Heart right ventricle (tissue), 16 donors: Measurements from ENCODE around the gene OGT. TPM values are rescaled to one million over a fixed set of nuclear protein-coding genes. Genes with fewer than 3 reads are reported as not detected.
"Not testable (repeated sequence)": the region's sequence is repeated elsewhere in the genome, so short reads cannot be mapped to it uniquely, and the experiment has no call there.

Experiments
- ATAC-seq, 8 donors: fragments of 200-7000 bp; cut with Tn5 transposase; one replicate each; pipeline ENCODE4 v1.9.1; 2020; ENCODE audit warnings: mild to moderate bottlenecking in 8 of 8, moderate library complexity in 8 of 8, moderate number of reproducible peaks in 1 of 8
- DNase-seq, 2 donors: peaks; one replicate each; pipeline ENCODE4 v3.0.0-alpha.2; 2020
- H3K27ac ChIP-seq, 10 donors: fragments of 200-600 bp; sonication (generic) in 2 of 10; one replicate each; pipeline versions ENCODE4 v1.5.0 to v1.8.0; 2020 to 2022; ENCODE audit warnings: mild to moderate bottlenecking in 3 of 10
- H3K27me3 ChIP-seq, 7 donors: fragments of 200-600 bp; one replicate each; pipeline ENCODE4 v1.8.0; 2021 to 2022; ENCODE audit warnings: mild to moderate bottlenecking in 2 of 7
- H3K36me3 ChIP-seq, 9 donors: fragments of 200-600 bp; sonication (generic) in 1 of 9; one replicate each; pipeline versions ENCODE4 v1.5.0 to v1.8.0; 2020 to 2022; ENCODE audit warnings: mild to moderate bottlenecking in 2 of 9
- H3K4me1 ChIP-seq, 9 donors: fragments of 200-600 bp; sonication (generic) in 1 of 9; one replicate each; pipeline versions ENCODE4 v1.5.0 to v1.8.0; 2020 to 2022; ENCODE audit warnings: mild to moderate bottlenecking in 4 of 9
- H3K4me3 ChIP-seq, 10 donors: fragments of 200-600 bp; sonication (generic) in 2 of 10; one replicate each; pipeline versions ENCODE4 v1.5.0 to v1.8.0; 2020 to 2022; ENCODE audit warnings: mild to moderate bottlenecking in 7 of 10, moderate library complexity in 2 of 10
- H3K9me3 ChIP-seq, 11 donors: fragments of 200-600 bp in 10 of 11; sonication (generic) in 2 of 11; one replicate each; pipeline versions ENCODE4 v1.5.0 to v1.8.0; 2013 to 2022; ENCODE audit warnings: mild to moderate bottlenecking in 2 of 11, control low read depth in 1 of 11, moderate library complexity in 1 of 11
- WGBS, 2 donors: extraction: QIAGEN DNeasy Blood & Tissue Kit; methylation state at CpG; one replicate each; pipeline ENCODE4 v1.1.7; 2013; ENCODE audit warnings: inconsistent platforms in 1 of 2; 5-methylcytosine and 5-hydroxymethylcytosine counted together
- intact Hi-C, 10 donors: fragments of 100-400 bp; cut with DNase I; formaldehyde crosslinking; loops; one replicate each; pipeline versions ENCODE4 v1.11.1 to v1.14.2; 2022
- polyA plus RNA-seq, 2 donors: library from polyadenylated mRNA; stranded (reverse); fragments of 200-250 nt; gene quantifications; one replicate each; pipeline ENCODE4 v1.2.3, GENCODE V29; 2013
- total RNA-seq, 10 donors: library from RNA; stranded (reverse); fragmentation: NEBNext Ultra II Directional in 3 of 10; extraction: Animal tissue kit (Norgen Biotek cat#: 25700) in 3 of 10; gene quantifications; one replicate each; pipeline versions ENCODE4 v1.2.1 to v1.2.4, GENCODE V29; 2021 to 2023
- TF ChIP-seq, protein P1 (sequence below), 9 donors: fragments of 200-600 bp; sonication (generic) in 2 of 9; IDR thresholded peaks; one replicate each; pipeline versions ENCODE4 v1.5.0 to v1.8.0; 2021 to 2022; ENCODE audit warnings: antibody characterized with exemption in 9 of 9, mild to moderate bottlenecking in 5 of 9, moderate library complexity in 1 of 9
- donor health status: Arrhythmogenic right ventricular cardiomyopathy.
- donor health status: ischemic (EF 13 %, LVEDD 7.1; RV severe dilation, severe dysfunction).
- donor health status: healthy with polysubstance abuse.
- donor health status: DM: no; HTN: yes; CAD: no.
- donor health status: DM: no; HTN: no; CAD: no.
- donor health status: ischemic (EF 25% LVEDD 6.9; RV normal size, moderate dysfunction).
- donor health status: ischemic (EF 25% LVEDD 5.7; RV mildly dilated, moderate dysfunction).
- donor health status: healthy.
- donor health status: DM: yes; HTN: yes; CAD: no.
- donor health status: Ischemic cardiomyopathy.
- donor health status: ischemic (EF 35%, LVEDD 5.7; RV mildly dilated, moderate dysfunction).
- donor health status: nonischemic (EF 11% LVEDD 7.7; RV severe dilation, severe dysfunction).
- donor health status: DM: yes; HTN: yes; CAD: no.
- donor health status: PGD.
- donor health status: ischemic (EF 29% LVEDD 5.4; RV normal size, mild dysfunction).
- donor health status: nonischemic (EF 23%, LVEDD 6.1; RV moderate dilation, normal function).

The OGT gene
- total and polyA plus RNA-seq, 12 donors: 16.1 to 92.1 (median 77.8) TPM

- DNase-seq (no peak), ATAC-seq (peak in 2 of 8 donors; percentile 51 to 72)
- Histone ChIP-seq H3K36me3 (peaks cover 0 to 10% (median 0%) of the 10 kb centered on the region in 9 donors), H3K27ac (no peak overlapping the region), H3K4me3 (no peak overlapping the region), H3K4me1 (peaks cover 0 to 2% (median 0%) of the 10 kb centered on the region in 9 donors), H3K9me3 (no peaks in the 10 kb centered on the region), H3K27me3 (no peaks in the 10 kb centered on the region)
- WGBS, 2 donors: 69 to 71% methylated on average over 2 of the region's 2 CpGs
- TF ChIP-seq, protein P1, sequence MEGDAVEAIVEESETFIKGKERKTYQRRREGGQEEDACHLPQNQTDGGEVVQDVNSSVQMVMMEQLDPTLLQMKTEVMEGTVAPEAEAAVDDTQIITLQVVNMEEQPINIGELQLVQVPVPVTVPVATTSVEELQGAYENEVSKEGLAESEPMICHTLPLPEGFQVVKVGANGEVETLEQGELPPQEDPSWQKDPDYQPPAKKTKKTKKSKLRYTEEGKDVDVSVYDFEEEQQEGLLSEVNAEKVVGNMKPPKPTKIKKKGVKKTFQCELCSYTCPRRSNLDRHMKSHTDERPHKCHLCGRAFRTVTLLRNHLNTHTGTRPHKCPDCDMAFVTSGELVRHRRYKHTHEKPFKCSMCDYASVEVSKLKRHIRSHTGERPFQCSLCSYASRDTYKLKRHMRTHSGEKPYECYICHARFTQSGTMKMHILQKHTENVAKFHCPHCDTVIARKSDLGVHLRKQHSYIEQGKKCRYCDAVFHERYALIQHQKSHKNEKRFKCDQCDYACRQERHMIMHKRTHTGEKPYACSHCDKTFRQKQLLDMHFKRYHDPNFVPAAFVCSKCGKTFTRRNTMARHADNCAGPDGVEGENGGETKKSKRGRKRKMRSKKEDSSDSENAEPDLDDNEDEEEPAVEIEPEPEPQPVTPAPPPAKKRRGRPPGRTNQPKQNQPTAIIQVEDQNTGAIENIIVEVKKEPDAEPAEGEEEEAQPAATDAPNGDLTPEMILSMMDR (IDR thresholded peaks at IDR 0.05): no peak
- intact Hi-C loops: no loop called here
Measured at GRCh38 chrX:71586929-71587328, 54.0 kb downstream of the OGT start.

DNA sequence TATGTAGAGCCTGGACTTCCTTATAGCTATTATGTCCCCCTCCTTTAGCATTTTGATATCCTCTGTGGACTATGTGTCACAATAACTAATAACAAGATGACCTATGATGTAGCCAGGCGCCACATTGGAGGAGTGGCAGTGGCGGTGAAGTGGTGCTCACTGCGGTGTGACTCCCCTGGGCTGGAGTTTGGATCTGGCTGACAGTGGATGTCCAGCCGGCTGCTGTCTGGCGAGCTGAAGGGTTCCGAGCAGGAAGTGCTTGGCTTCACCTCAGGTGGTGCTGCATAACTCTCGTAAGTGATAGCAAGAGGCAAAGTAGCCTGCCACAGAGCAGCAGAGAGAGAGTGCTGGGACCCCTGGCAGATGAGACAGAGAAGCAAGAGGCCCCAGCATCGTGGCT is 60.3 kb downstream of the OGT start:
- intact Hi-C loops, H3K4me3 ChIP-seq, H3K27me3 ChIP-seq, H3K4me1 ChIP-seq, DNase-seq, H3K27ac ChIP-seq, H3K9me3 ChIP-seq: not testable (repeated sequence)
- peaks cover 0 to 26% (median 0%) of the 10 kb centered on the region in 9 donors for H3K36me3 ChIP-seq
- peak in 3 of 8 donors; percentile 35 to 86 (median 69) for ATAC-seq
- WGBS, 2 donors: 44 to 81% methylated on average over 4 to 7 of the region's 8 CpGs

- intact Hi-C loops: loop anchor here in 1 of 10 donors (10.0 kb wide), 1 partner anchor 55 kb away; no protein-coding TSS in a partner anchor
- ATAC-seq (peak in 3 of 8 donors; percentile 66 to 92 (median 82)), DNase-seq (no peak)
- Histone ChIP-seq H3K36me3 (peaks cover 0 to 88% (median 6%) of the 10 kb centered on the region in 9 donors), H3K9me3 (peaks cover 0 to 15% (median 0%) of the 10 kb centered on the region in 11 donors), H3K27me3 (peaks cover 0 to 9% (median 0%) of the 10 kb centered on the region in 7 donors), H3K4me1 (no peaks in the 10 kb centered on the region), H3K4me3 (no peak overlapping the region), H3K27ac (no peak overlapping the region)
- WGBS, 2 donors: 46 to 69% methylated on average over 2 of the region's 2 CpGs
- TF ChIP-seq, protein P1 (IDR thresholded peaks at IDR 0.05): no peak
Measured at GRCh38 chrX:71599965-71600364, 67.1 kb downstream of the OGT start.

DNA sequence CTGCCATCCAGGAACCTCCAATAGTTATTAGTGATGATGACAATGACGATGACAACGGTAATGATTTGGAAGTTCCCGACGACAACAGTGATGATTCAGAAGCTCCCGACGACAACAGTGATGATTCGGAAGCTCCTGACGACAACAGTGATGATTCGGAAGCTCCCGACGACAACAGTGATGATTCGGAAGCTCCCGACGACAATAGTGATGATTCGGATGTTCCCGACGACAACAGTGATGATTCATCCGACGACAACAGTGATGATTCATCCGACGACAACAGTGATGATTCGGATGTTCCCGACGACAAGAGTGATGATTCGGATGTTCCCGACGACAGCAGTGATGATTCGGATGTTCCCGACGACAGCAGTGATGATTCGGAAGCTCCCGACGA is 70.7 kb downstream of the OGT start:
- H3K9me3 ChIP-seq: peaks cover 0 to 15% (median 0%) of the 10 kb centered on the region in 11 donors
- no peaks in the 10 kb centered on the region for H3K27me3 ChIP-seq
- intact Hi-C loops: loop anchor here in 1 of 10 donors (10.0 kb wide), 1 partner anchor 59 kb away; no protein-coding TSS in a partner anchor
- peaks cover 0 to 17% (median 6%) of the 10 kb centered on the region in 9 donors for H3K4me1 ChIP-seq
- no peak overlapping the region for H3K4me3 ChIP-seq
- TF ChIP-seq, protein P1 (IDR thresholded peaks at IDR 0.05): no peak
- H3K27ac ChIP-seq: no peak overlapping the region
- H3K36me3 ChIP-seq: peaks cover 0 to 79% (median 10%) of the 10 kb centered on the region in 9 donors
- WGBS, 2 donors: 94 to 97% methylated on average over 33 of the region's 33 CpGs
- no peak for ATAC-seq
- no peak for DNase-seq

DNA sequence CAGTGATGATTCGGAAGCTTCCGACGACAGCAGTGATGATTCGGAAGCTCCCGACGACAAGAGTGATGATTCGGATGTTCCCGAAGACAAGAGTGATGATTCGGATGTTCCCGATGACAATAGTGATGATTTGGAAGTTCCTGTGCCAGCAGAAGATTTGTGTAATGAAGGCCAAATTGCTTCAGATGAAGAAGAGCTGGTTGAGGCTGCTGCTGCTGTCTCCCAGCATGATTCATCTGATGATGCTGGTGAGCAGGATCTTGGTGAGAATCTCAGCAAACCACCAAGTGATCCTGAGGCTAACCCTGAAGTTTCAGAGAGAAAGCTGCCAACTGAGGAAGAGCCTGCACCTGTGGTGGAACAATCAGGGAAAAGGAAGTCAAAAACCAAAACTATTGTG is 71.2 kb downstream of the OGT start:
- peaks cover 0 to 81% (median 13%) of the 10 kb centered on the region in 9 donors for H3K36me3 ChIP-seq

More for the DNA sequence above, 71.2 kb downstream of the OGT start:
- intact Hi-C loops: loop anchor here in 1 of 10 donors (10.0 kb wide), 1 partner anchor 59 kb away; no protein-coding TSS in a partner anchor
- no peak for ATAC-seq
- no peak for DNase-seq
- H3K9me3 ChIP-seq: peaks cover 0 to 15% (median 0%) of the 10 kb centered on the region in 11 donors
- H3K4me3 ChIP-seq: no peak overlapping the region
- TF ChIP-seq, protein P1 (IDR thresholded peaks at IDR 0.05): no peak
- WGBS, 2 donors: 85 to 89% methylated on average over 10 of the region's 10 CpGs
- no peaks in the 10 kb centered on the region for H3K27me3 ChIP-seq
- no peak overlapping the region for H3K27ac ChIP-seq
- peaks cover 0 to 17% (median 6%) of the 10 kb centered on the region in 9 donors for H3K4me1 ChIP-seq
